H1 (cell line): Measurements from ENCODE around the gene SZT2. TPM values are rescaled to one million over a fixed set of nuclear protein-coding genes. Genes with fewer than 3 reads are reported as not detected.

Source experiments
- CTCF ChIA-PET: fragments of 300-600 bp; sonication (Branson Sonifier 250); formaldehyde crosslinking; loops from one replicate; lab custom pipeline; 2021; ENCODE audit not compliant: partially characterized antibody; lab: Charles Lee
- POLR2A ChIA-PET: fragments of 300-600 bp; sonication (Branson Sonifier 250); formaldehyde crosslinking; loops from one replicate; lab custom pipeline; 2021; ENCODE audit warnings: inconsistent platforms; ENCODE audit not compliant: partially characterized antibody; lab: Charles Lee
- DNase-seq, 2 experiments: peaks; one replicate each; pipeline versions ENCODE4 v3.0.0 to v3.0.0-alpha.2; 2010 to 2022; ENCODE audit warnings: low spot score in 2 of 2, low read depth in 1 of 2, mixed read lengths in 1 of 2
- FAIRE-seq: peaks from 2 replicates; lab custom pipeline; 2011; peaks lifted over from hg19 to GRCh38; lab: Jason Lieb, UNC
- H2AFZ ChIP-seq: 2 replicates; pipeline ENCODE4 v1.8.1; 2012; ENCODE audit warnings: low read length, inconsistent platforms
- H2AK5ac ChIP-seq: 2 replicates; pipeline ENCODE4 v1.6.1; 2013; ENCODE audit warnings: low read depth, low read length
- H2BK120ac ChIP-seq: replicated peaks from 2 replicates; pipeline ENCODE3; 2013; ENCODE audit warnings: low read depth, low read length, inconsistent platforms
- H2BK12ac ChIP-seq: 2 replicates; pipeline ENCODE4 v1.6.1; 2013; ENCODE audit warnings: low read depth, low read length
- H2BK15ac ChIP-seq: 2 replicates; pipeline ENCODE4 v1.6.1; 2013; ENCODE audit warnings: low read length
- H2BK20ac ChIP-seq: 2 replicates; pipeline ENCODE4 v1.6.1; 2013; ENCODE audit warnings: low read length
- H2BK5ac ChIP-seq: 2 replicates; pipeline ENCODE4 v1.6.1; 2013; ENCODE audit warnings: low read depth, low read length
- H3K14ac ChIP-seq: 2 replicates; pipeline ENCODE4 v1.6.1; 2013; ENCODE audit warnings: inconsistent platforms; ENCODE audit not compliant: insufficient read length
- H3K18ac ChIP-seq: 2 replicates; pipeline ENCODE4 v1.6.1; 2013; ENCODE audit warnings: low read length; ENCODE audit errors: extremely low read depth
- H3K23ac ChIP-seq: 2 replicates; pipeline ENCODE4 v1.6.1; 2013; ENCODE audit warnings: inconsistent platforms; ENCODE audit not compliant: insufficient read length
- H3K23me2 ChIP-seq: 2 replicates; pipeline ENCODE4 v1.6.1; 2013; ENCODE audit warnings: low read depth, low read length
- H3K27ac ChIP-seq: 2 replicates; pipeline ENCODE4 v1.6.1; 2011; ENCODE audit warnings: low read depth, low read length, inconsistent platforms
- H3K27me3 ChIP-seq, 4 experiments: replicated peaks in 1 of 4; 1 replicate in 1 of 4; 2 replicates in 3 of 4; pipeline versions ENCODE4 v1.6.1 to v1.8.1; 2011 to 2013; ENCODE audit warnings: low read length in 3 of 4, mild to moderate bottlenecking in 3 of 4, inconsistent platforms in 2 of 4, mixed read lengths in 2 of 4, moderate library complexity in 1 of 4; ENCODE audit not compliant: control insufficient read depth in 3 of 4, insufficient read depth in 3 of 4; ENCODE audit errors: extremely low read depth in 1 of 4
- H3K36me3 ChIP-seq, 4 experiments: 2 replicates each; pipeline versions ENCODE4 v1.6.1 to v1.8.1; 2011 to 2013; ENCODE audit warnings: mild to moderate bottlenecking in 4 of 4, low read length in 3 of 4, moderate library complexity in 2 of 4, control low read depth in 1 of 4, inconsistent platforms in 1 of 4; ENCODE audit not compliant: insufficient read depth in 4 of 4, control insufficient read depth in 2 of 4
- H3K4ac ChIP-seq: replicated peaks from 2 replicates; pipeline ENCODE3; 2013; ENCODE audit warnings: low read length, low read depth, mixed read lengths, inconsistent platforms; ENCODE audit not compliant: insufficient read length
- H3K4me1 ChIP-seq, 4 experiments: replicated peaks in 1 of 4; 1 replicate in 1 of 4; 2 replicates in 3 of 4; pipeline versions ENCODE4 v1.6.1 to v1.8.1; 2011 to 2013; ENCODE audit warnings: low read length in 3 of 4, inconsistent platforms in 2 of 4, mixed read lengths in 1 of 4; ENCODE audit not compliant: insufficient read depth in 4 of 4, control insufficient read depth in 3 of 4
- H3K4me2 ChIP-seq, 2 experiments: 2 replicates each; pipeline versions ENCODE4 v1.6.1 to v1.8.1; 2011 to 2013; ENCODE audit warnings: low read depth in 2 of 2, low read length in 2 of 2, control low read depth in 1 of 2, inconsistent platforms in 1 of 2, mild to moderate bottlenecking in 1 of 2; ENCODE audit not compliant: insufficient read depth in 1 of 2
- H3K4me3 ChIP-seq, 4 experiments: fragments of 200-600, 300-600 bp in 1 of 4; sonication (generic), shearing (Covaris generic), sonication (Bioruptor Twin) in 1 of 4; 2 replicates each; pipeline versions ENCODE4 v1.5.1 to v1.8.1; 2011 to 2016; ENCODE audit warnings: low read length in 4 of 4, low read depth in 3 of 4, control low read depth in 2 of 4, inconsistent platforms in 2 of 4, mild to moderate bottlenecking in 2 of 4, mixed read lengths in 1 of 4, moderate library complexity in 1 of 4; ENCODE audit not compliant: insufficient read depth in 2 of 4; ENCODE audit errors: extremely low read depth in 1 of 4
- H3K56ac ChIP-seq: replicated peaks from 2 replicates; pipeline ENCODE3; 2013; ENCODE audit warnings: low read depth, mild to moderate bottlenecking, mixed read lengths, low read length, inconsistent platforms; ENCODE audit not compliant: insufficient read length
- H3K79me1 ChIP-seq: 2 replicates; pipeline ENCODE4 v1.6.1; 2013; ENCODE audit warnings: low read depth, low read length, control low read depth
- H3K79me2 ChIP-seq, 2 experiments: 2 replicates each; pipeline versions ENCODE4 v1.6.1 to v1.8.1; 2012 to 2013; ENCODE audit warnings: low read length in 2 of 2, mild to moderate bottlenecking in 2 of 2, inconsistent platforms in 1 of 2; ENCODE audit not compliant: insufficient read depth in 2 of 2, control insufficient read depth in 1 of 2
- H3K9ac ChIP-seq, 4 experiments: replicated peaks in 1 of 4; 1 replicate in 1 of 4; 2 replicates in 3 of 4; pipeline versions ENCODE4 v1.6.1 to v1.8.1; 2011 to 2013; ENCODE audit warnings: low read depth in 3 of 4, low read length in 3 of 4, control low read depth in 2 of 4, mild to moderate bottlenecking in 2 of 4, moderate library complexity in 2 of 4, inconsistent platforms in 1 of 4; ENCODE audit errors: extremely low read depth in 1 of 4
- H3K9me3 ChIP-seq, 2 experiments: 2 replicates each; pipeline versions ENCODE4 v1.6.1 to v1.8.1; 2012 to 2013; ENCODE audit warnings: mild to moderate bottlenecking in 2 of 2, moderate library complexity in 2 of 2, control low read depth in 1 of 2, inconsistent platforms in 1 of 2, low read depth in 1 of 2, low read length in 1 of 2, mixed read lengths in 1 of 2; ENCODE audit not compliant: insufficient read depth in 2 of 2
- H4K20me1 ChIP-seq, 2 experiments: replicated peaks in 1 of 2; 2 replicates each; pipeline versions ENCODE3 to v1.8.1; 2011 to 2013; ENCODE audit warnings: inconsistent platforms in 2 of 2, low read length in 2 of 2, mild to moderate bottlenecking in 1 of 2; ENCODE audit not compliant: insufficient read depth in 2 of 2, control insufficient read depth in 1 of 2
- H4K5ac ChIP-seq: 2 replicates; pipeline ENCODE4 v1.6.1; 2013; ENCODE audit warnings: low read length, low read depth, mixed read lengths, inconsistent platforms; ENCODE audit not compliant: insufficient read length
- H4K8ac ChIP-seq: 2 replicates; pipeline ENCODE4 v1.8.0; 2013; ENCODE audit warnings: mild to moderate bottlenecking, moderate library complexity, low read length, inconsistent platforms; ENCODE audit not compliant: insufficient read depth; ENCODE audit errors: extremely low read depth
- H4K91ac ChIP-seq: replicated peaks from 2 replicates; pipeline ENCODE3; 2013; ENCODE audit warnings: low read length, mixed read lengths, inconsistent platforms; ENCODE audit not compliant: insufficient read length
- NANOG ChIP-seq: IDR thresholded peaks from 2 replicates; pipeline ENCODE4 v1.6.1; 2011; ENCODE audit warnings: low read length, low read depth, mild to moderate bottlenecking, inconsistent platforms; ENCODE audit not compliant: insufficient read depth, poor library complexity, severe bottlenecking
- SIRT6 ChIP-seq: IDR thresholded peaks from one replicate; pipeline ENCODE4 v1.7.1; 2012; ENCODE audit warnings: low read length, inconsistent platforms
- WGBS, 2 experiments: shearing (Covaris generic) in 1 of 2; methylation state at CpG; one replicate each; pipeline versions ENCODE4 v1.1.6 to v1.1.7; 2013 to 2015; ENCODE audit warnings: low lambda C conversion rate in 2 of 2, mixed read lengths in 2 of 2, inconsistent platforms in 1 of 2, low coverage in 1 of 2, missing lambda C conversion rate in 1 of 2; ENCODE audit not compliant: insufficient replicate concordance in 2 of 2, insufficient coverage in 1 of 2, insufficient read length in 1 of 2; ENCODE audit errors: extremely low coverage in 1 of 2, missing lambda C conversion rate in 1 of 2; 5-methylcytosine and 5-hydroxymethylcytosine counted together
- polyA plus RNA-seq, 7 experiments: library from polyadenylated mRNA; depleted of rRNA in 3 of 7; stranded (reverse) in 5 of 7; unstranded in 2 of 7; fragments of >200 nt in 5 of 7; fragments of 200-250 nt in 2 of 7; gene quantifications; 1 replicate in 5 of 7; 2 replicates in 1 of 7; 4 replicates in 1 of 7; pipeline versions ENCODE4 v1.2.1 to v1.2.3, GENCODE V29; 2011 to 2013; ENCODE audit warnings: missing spikeins in 2 of 7, mixed read lengths in 2 of 7
- total RNA-seq: library from RNA; stranded (reverse); fragmentation: NEBNext Ultra II Directional; extraction: Animal tissue kit (Norgen Biotek cat#: 25700); gene quantifications from 2 replicates; pipeline ENCODE4 v1.2.1, GENCODE V29; 2021
- TF ChIP-seq, protein P1 (sequence below): IDR thresholded peaks from 2 replicates; pipeline ENCODE4 v1.6.1; 2011; ENCODE audit warnings: low read length, improper control_type of control experiment

Gene SZT2
- total and polyA plus RNA-seq, 2 of the 8 experiments (the other 6 are each of a cell fraction or from before 2014, with no cell fraction given) = 4.7 to 12.9 TPM

DNA sequence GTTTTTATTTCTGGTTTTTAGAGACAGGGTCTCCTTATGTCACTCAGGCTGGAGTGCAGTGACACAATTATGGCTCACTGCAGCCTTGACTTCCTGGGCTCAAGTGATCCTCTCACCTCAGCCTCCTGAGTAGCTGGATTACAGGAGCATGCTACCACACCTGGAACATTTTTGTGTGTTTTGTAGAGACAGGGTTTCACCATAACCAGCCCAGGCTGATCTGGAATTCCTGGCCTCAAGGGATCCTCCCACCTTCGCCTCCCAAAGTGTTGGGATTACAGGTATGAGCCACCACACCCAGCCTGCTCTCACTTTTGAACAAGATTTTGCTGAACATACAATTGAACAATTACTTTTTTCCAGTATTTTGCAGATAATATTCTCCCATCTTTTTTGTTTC lies 88.0 kb downstream of the SZT2 start:
- DNase-seq = no peak
- no peaks in the 10 kb centered on the region for H3K9me3 ChIP-seq
- H4K8ac ChIP-seq = no peak overlapping the region
- H3K4ac ChIP-seq = no peak overlapping the region
- no peaks in the 10 kb centered on the region for H4K20me1 ChIP-seq
- H3K9ac ChIP-seq = no peak overlapping the region
- no peaks in the 10 kb centered on the region for H3K79me2 ChIP-seq
- no peak for FAIRE-seq
- no peak overlapping the region for H3K18ac ChIP-seq
- TF ChIP-seq, protein P1, sequence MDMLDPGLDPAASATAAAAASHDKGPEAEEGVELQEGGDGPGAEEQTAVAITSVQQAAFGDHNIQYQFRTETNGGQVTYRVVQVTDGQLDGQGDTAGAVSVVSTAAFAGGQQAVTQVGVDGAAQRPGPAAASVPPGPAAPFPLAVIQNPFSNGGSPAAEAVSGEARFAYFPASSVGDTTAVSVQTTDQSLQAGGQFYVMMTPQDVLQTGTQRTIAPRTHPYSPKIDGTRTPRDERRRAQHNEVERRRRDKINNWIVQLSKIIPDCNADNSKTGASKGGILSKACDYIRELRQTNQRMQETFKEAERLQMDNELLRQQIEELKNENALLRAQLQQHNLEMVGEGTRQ = no peak
- TF ChIP-seq SIRT6 = no peak
- TF ChIP-seq NANOG = no peak
- no peak overlapping the region for H3K4me3 ChIP-seq
- H3K27ac ChIP-seq = no peak overlapping the region
- H3K4me1 ChIP-seq = no peaks in the 10 kb centered on the region
- no peaks in the 10 kb centered on the region for H3K36me3 ChIP-seq
- ChIA-PET CTCF (no interaction called here), POLR2A (no interaction called here)
- H2BK120ac ChIP-seq = no peak overlapping the region
- H2BK12ac ChIP-seq = no peak overlapping the region
- no peak overlapping the region for H3K56ac ChIP-seq
- H4K91ac ChIP-seq = no peak overlapping the region
- no peak overlapping the region for H2BK5ac ChIP-seq
- no peak overlapping the region for H2AFZ ChIP-seq
- H3K14ac ChIP-seq = no peak overlapping the region
- no peak overlapping the region for H3K4me2 ChIP-seq
- no peak overlapping the region for H4K5ac ChIP-seq
- H3K27me3 ChIP-seq = no peaks in the 10 kb centered on the region
- 80% methylated on average over 1 of the region's 1 CpG; no CpG with 5 or more reads in 1 of the 2 experiments for WGBS, 2 experiments
- H2BK20ac ChIP-seq = no peak overlapping the region
- no peak overlapping the region for H2BK15ac ChIP-seq
- H3K23ac ChIP-seq = no peak overlapping the region
- no peak overlapping the region for H2AK5ac ChIP-seq
- H3K23me2 ChIP-seq = no peaks in the 10 kb centered on the region
- H3K79me1 ChIP-seq = no peaks in the 10 kb centered on the region
